Dedifferentiated amniotic fluid mesenchymal stem cell (primary cell): ENCODE measurements around the gene WDR70.
"Not testable (repeated sequence)": the region's sequence is repeated elsewhere in the genome, so short reads cannot be mapped to it uniquely, and the experiment has no call there.

Source experiments
- DNase-seq: peaks from one replicate; pipeline ENCODE4 v3.0.0-alpha.2; 2016; ENCODE audit errors: extremely low spot score

The WDR70 gene

DNA sequence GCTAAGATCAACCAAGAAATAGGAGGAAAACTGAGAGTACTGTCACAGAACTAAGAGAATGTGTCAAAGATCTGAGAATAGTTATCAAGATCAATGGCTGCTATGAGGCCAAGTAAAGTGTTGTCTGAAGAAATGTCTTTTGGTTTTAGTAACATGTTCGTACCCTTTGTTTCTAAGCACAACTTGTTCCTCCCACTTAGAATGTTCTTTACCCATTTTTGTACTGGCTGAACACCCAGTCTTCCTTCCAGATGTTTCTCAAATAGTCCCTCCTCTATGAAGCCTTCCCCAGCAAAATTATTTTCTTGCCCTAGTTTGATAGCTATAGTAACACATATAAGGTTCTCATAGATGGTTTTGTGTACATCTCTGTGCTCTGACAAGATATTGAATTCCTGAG, 191.5 kb downstream of the WDR70 start:
- DNase-seq = no peak

DNA sequence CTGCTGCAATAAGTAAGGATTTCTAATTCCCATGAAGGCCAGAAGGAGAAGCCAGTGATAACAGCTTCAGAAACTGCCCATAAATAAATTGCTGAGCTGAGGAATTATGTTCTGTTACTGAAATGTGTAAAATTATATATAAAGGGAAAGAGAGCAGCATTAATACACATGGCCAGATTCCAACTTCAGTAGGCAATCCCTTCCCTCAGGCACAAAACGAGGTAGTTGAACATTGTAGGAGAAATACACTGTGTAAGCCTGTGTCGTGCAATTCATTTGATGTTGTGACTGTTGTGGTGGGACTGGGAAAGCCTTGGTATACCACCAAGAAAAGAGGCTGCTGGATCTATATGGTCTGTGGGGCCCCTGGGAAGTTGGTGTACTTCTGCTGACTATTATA, 192.9 kb downstream of the WDR70 start:
- no peak for DNase-seq

DNA sequence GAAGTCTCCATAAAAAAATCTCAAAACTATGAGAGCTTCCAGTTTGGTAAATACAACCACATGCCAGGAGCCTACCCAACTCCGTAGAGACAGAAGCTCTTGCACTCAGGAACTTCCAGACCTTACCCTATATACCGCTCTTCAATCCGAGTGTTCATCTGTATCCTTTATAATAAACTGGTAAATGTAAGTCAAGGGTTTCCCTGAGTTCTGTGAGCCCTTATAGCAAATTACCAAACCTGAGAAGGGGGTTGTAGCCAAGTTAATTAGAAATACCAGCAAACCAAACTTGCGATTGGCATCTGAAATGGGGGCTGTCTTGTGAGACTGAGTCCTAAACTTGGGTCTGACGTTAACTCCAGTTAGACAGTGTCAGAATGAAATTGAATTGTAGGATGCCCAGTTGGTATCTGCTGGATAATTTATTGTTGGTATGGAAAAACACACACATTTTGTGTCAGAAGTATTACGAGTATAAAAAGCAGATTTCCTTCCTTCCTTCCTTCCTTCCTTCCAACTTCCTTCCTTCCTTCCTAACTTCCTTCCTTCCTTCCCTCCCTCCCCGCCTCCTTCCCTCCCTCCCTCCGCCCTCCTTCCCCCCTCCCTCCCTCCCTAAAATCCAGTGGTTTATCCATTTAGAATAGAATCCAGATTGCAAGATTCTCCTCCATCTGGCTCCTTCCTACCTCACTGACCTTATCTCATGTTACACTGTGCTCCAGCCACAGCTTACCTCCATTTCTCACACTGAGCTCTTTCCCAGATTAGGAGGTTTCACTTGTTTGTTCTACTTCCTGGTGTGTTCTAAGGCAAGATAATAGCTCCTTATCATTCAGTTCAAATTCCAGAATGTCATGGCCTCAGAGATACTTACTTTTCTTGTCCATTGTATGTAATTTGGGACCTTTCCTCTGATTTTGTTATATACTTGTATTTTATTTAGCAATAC, 196.7 kb downstream of the WDR70 start:
- no peak for DNase-seq

DNA sequence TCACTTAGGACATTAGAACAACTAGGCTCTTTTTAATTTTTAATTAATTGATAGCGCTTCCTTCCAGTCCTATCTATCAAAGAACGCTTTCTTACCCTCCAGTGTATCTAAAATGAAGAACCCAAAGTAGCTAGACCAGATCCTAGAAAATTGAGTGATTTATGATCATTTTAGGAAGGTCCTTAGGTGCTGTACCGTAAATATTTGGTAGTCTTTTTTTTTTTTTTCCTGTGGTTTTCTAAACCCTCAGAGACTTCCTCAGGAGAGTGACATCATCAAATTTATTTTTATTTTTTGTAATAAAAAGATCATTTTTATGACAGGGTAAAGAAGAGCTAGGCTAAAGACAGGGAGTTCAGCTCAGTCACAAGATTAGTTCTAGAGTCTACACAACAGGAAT, 197.4 kb downstream of the WDR70 start:
- DNase-seq = no peak

DNA sequence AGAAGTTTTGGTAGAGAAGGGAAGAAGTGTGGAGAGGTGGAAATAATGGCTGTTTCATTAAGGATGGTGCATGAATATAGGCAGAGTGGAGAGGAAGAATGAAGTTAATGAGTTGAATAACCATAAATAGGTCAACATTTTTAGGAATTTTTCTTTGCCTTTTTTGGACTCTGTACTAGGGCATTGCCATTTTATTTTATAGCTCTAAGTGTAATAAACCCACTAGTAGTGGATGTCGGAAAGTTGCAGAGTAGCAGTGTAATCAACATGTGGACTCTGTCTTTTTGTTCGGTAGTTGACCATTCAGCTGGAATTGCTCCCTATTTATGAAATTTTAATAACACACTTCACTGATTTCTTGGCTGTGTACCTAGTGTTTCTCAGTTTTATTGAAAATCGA, 199.1 kb downstream of the WDR70 start:
- no peak for DNase-seq

DNA sequence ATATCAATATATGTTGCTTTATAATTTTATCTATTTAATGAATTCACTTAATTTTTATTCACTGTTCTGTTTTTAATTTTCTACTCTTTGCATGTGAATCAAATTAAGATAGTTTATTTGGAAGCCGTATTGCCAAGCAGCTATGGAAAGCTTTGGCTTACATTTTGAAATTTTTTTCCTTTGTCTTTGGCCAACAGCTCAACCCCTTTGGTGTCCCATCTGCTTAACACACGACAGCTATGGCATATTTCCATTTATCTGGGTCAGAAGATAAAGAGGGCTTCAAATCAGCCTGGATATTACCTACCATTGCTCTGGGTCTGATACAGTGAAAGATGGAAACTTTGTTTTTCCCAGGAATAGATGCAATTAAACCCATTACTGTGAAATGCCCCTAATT, 201.0 kb downstream of the WDR70 start:
- no peak for DNase-seq

DNA sequence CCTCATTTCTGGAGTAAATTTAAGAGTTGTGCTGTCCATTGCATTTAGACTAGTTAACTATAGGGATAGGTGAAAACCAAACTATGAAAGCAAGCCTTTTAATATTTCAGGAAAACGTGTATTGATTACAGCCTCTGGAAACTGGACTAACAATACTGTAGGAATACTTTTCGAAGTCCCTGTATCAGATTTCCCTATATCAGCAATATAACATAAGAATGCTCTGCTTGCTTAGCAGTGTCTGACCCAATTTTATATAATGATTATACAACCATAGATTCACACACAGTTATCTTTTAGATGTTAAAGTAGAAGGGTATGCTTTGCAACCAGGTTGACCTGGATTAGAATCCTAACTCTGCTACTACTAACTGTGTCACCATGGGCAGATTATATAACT, 203.1 kb downstream of the WDR70 start:
- no peak for DNase-seq

DNA sequence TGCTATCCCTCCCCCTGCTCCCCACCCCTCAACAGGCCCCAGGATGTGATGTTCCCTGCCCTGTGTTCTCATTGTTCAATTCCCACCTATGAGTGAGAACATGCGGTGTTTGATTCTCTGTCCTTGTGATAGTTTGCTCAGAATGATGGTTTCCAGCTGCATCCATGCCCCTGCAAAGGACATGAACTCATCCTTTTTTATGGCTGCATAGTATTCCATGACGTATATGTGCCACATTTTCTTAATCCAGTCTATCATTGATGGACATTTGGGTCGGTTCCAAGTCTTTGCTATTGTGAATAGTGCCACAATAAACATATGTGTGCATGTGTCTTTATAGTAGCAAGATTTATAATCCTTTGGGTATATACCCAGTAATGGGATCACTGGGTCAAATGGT, 214.2 kb downstream of the WDR70 start:
- not testable (repeated sequence) for DNase-seq

DNA sequence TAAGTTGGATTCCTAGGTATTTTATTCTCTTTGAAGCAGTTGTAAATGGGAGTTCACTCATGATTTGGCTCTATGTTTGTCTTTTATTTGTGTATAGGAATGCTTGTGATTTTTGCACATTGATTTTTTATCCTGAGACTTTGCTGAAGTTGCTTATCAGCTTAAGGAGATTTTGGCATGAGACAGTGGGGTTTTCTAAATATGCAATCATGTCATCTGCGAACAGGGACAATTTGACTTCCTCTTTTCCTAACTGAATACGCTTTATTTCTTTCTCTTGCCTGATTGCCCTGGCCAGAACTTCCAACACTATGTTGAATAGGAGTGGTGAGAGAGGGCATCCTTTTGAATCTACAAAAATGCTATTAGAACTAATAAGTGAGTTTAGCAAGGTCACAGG, 215.7 kb downstream of the WDR70 start:
- DNase-seq = not testable (repeated sequence)

DNA sequence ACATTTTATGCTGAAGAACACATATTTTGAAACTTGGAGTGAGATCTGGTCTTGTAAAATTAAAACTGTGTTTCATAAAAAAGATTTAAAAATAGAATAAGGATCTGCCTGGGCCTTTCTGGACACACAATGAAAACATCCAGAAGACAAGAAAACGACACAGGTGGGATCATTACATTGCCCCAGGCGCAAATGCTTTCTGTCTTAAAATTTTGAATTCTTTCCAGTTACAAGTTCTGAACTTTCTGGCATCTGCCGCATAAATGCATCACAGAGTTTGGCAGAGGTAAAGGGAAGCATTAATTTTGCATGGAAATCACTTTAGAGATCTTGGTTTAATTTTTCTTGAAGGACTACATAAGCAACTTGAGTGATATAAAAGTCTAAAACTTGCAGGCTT, 219.6 kb downstream of the WDR70 start:
- DNase-seq = no peak

DNA sequence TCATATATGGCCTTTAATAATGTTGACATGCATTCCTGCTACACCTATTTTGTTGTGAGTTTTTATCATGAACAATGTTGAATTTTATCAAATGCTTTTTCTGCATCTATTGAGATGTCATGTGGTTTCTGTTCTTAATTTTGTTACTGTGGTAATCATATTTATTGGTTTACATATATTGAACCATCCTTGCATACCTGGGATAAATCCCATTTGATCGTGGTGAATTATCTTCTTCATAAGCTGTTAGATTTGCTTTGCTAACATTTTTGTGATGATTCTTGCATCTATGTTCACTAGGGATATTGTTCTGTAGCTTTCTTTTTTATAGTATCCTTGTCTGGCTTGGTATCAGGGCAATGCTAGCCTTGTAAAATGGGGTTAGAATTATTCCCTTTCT, 222.0 kb downstream of the WDR70 start:
- no peak for DNase-seq

DNA sequence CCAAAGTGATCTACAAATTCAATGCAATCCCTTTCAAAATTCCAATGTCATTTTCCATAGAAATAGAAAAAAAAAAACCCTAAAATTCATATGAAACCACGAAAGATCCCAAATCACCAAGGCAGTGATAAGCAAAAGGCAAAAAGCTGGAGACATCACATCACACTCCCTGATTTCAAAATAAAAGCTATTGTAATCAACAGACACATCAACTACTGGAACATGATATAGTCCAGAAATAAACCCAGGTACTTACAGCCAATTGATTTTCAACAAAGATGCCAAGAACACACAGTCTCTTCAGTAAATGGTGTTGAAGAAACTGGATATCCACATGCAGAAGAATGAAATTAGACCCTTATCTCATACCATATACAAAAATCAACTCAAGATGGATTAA, 224.0 kb downstream of the WDR70 start:
- no peak for DNase-seq

DNA sequence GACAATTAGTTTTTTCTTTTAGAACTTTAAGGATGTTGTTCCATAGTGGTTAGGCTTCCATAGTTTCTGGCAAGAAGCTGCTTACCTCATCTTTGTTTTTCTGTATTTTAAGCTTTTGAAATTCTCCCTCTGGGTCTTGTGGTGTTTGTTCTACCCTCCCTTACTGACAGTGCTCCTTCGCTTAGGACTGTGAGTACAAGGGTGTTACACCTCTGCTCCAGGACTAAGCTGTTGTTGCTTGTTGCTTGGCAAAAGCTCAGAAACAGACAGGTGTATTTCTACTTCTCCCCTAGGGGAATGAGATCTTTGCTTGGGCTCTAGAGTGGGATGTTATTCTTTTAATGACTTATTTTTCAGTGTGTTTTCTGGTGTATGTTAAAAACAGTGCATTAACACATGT, 225.2 kb downstream of the WDR70 start:
- no peak for DNase-seq

DNA sequence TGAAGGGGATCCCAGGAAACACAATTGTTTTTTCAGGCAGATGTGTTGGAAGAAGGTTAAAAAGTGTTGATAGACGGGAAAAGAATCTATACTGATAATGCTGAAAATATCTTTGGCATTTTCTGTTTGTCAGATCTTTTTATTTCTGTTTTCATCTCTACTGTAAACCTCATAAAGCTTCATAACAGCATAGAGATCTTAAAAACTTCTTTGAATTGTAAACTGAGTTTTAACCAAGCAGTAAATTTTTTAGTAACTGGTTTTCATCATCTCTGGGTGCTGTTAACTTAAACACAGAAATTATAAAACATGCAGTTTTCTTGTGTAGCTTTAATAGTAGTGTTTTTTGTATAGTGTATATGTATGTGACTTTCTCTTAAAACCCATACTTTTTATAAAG, 227.0 kb downstream of the WDR70 start:
- no peak for DNase-seq

DNA sequence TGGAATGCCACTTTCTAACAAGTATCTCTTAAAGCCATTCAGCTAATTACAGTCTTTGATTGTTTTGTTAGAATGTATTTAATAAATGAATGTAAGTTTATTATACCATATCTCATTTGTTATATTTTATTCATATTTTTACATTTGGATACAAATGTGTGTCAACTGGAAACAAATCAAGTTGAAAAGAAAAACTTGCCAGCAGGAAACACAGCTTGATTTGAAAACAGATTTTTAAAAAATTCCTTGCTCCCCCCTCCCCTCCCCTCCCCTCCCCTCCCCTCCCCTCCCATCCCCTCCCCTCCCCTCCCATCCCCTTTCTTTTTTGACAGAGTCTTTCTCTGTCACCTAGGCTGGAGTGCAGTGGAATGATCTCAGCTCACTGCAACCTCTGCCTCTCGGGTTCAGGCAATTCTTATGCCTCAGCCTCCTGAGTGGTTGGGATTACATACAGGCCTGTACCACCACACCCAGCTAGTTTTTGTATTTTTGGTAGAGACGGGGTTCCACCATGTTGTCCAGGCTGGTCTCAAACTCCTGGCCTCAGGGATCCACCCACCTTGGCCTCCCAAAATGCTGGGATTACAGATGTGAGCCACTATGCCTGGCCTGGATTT, 227.6 kb downstream of the WDR70 start:
- no peak for DNase-seq

DNA sequence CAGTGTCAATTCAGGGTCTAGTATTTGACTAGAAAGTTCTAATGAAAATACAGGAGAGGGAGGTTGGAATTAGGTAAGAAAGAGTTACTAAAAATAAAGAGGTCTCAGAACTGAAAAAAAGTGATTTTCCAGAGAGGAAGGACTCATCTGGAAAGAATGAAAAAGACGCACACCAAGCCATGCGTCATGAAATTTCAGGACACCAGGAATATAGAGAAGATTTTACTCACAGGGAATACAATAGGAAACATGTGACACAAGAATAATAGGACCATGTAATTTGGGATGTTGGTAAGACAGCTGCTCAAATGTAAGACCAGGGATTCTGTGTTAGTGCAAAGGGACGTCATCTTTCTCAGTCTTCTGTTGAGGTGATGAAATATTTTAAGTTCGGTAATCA, 236.1 kb downstream of the WDR70 start:
- DNase-seq = peak; percentile 83

DNA sequence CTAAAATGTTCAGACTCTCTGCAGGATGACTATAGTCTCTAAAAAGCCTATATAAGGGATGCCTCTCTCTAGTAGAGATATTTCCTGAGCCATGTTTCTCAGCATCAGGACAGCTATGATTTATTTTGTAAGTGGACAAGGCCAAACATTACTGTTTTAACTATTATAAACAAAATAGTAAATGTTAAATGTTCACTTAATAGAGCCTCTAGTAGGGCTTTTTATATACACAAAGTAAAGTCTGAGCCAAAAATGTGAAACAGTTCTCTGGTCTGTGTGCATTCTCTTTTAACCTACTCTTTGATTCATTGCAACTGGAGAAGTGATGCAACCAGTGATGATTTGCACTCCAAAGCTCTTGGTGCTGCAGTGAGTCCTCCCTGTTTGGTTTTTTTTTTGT, 240.2 kb downstream of the WDR70 start:
- peak; percentile 34 for DNase-seq

DNA sequence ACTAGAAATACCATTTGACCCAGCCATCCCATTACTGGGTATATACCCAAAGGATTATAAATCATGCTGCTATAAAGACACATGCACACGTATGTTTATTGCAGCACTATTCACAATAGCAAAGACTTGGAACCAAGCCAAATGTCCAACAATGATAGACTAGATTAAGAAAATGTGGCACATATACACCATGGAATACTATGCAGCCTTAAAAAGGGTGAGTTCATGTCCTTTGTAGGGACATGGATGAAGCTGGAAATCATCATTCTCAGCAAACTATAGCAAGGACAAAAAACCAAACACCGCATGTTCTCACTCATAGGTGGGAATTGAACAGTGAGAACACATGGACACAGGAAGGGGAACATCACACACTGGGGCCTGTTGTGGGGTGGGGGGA, 243.2 kb downstream of the WDR70 start:
- DNase-seq = not testable (repeated sequence)

DNA sequence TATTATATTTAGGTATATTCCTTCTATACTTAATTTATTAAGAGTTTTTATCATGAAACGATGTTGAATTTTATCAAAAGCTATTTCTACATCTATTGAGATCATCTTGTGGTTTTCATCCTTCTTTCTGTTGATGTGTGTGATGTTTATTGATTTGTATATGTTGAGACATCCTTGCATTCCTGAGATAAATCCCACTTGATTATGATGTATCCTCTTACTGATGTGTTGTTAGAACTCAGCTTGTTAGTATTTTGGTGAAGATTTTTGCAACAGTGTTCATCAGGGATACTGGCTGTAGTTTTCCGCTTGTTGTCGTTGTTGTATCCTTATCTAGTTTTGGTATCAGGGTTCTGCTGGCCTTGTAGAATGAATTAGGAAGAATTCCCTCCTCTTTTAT, 247.1 kb downstream of the WDR70 start:
- no peak for DNase-seq

DNA sequence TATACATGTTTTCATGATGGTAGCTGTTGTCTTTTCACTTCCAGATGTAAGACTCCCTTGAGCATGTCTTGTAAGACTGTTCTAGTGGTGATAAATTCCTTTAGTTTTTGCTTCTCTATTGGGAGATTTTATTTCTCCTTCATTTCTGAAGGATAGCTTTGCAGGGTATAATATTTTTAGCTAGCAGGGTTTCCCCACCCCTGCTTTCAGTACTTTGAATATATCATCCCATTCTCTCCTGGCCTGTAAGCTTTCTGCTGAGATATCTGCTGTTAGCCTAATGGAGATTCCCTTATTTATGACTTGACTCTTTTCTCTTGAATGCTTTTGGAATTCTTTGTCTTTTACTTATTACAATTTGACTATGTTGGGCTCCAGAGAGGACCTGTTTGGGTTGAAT, 249.8 kb downstream of the WDR70 start:
- DNase-seq = no peak

DNA sequence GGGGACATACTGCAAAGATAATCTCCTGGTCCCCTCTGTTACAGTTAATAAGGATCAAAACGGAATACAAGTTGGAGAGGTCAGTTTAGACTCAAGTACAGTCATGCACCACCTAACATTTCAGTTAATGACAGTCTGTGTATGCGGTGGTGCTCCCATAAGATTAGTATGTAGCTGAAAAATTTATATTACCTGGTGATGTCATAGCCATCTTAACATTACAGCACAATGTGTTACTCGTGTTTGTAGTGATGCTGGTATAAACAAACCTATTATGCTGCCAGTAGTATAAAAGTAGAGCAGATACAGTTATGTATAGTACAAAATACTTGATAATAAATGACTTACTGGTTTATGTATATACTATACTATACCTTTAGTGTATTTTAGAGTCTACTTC, 252.8 kb downstream of the WDR70 start:
- DNase-seq = no peak

DNA sequence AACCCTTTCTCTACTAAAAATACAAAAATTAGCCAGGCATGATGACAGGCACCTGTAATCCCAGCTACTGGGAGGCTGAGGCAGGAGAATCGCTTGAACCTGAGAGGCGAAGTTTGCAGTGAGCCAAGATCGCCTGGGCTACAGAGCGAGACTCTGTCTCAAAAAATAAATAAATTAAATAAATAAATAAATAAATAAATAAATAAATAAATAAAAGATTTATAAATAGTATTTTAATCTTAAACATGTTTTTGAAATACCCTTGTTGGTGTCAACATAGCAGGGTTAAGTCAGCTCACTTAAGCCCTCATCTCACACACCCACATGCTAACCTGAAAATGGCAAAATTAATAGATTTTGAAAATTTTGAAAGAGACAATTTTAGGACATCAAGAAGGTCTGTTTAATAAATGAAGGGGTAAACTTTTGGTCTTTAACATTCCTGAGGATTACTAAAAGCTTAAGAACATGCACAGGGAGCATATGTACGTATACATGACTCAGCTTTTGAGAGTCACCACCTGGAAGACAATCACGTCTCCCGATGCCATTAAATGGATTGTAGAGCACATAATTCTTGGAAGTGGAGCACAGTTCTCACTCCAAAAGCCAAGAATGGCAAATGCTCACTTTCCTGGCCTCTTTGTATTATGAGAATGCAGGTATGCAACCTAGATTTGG, 258.2 kb downstream of the WDR70 start:
- DNase-seq = no peak

DNA sequence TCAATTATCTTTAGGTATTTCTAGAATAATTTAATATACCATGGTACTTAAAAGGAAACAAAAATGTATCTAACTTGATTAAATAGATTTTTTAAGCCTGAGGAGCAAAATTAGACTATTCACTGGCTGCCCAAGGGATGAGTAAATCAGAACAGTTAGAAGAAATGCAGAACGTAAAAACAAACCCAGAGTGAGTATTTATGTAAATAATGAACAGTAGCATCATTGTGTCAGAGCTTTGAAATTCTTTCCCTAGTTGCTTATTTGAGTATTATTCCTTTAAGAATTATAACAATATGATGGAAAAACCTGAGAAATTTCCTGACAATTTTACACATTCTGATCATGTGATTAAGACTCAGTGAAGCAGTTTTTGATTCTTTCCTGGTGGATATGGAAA, 259.8 kb downstream of the WDR70 start:
- DNase-seq = no peak
